SK-N-SH treated with all-trans-retinoic acid at 6 μM for 48 hours (cell line): ENCODE results near the gene KLHDC7A.

Source experiments
- ATAC-seq: fragments of 200-7000 bp; cut with Tn5 transposase; 3 replicates; pipeline ENCODE4 v1.9.1; 2020; ENCODE audit warnings: mild to moderate bottlenecking, moderate library complexity
- ARNTL ChIP-seq: fragments of 450-650 bp; formaldehyde crosslinking; IDR thresholded peaks from 2 replicates; pipeline ENCODE4 v1.5.0; 2020; ENCODE audit warnings: low read depth, mild to moderate bottlenecking, moderate library complexity, borderline replicate concordance
- BACH2 ChIP-seq: fragments of 250-450 bp; sonication (Bioruptor Pico); IDR thresholded peaks from 2 replicates; pipeline ENCODE4 v1.9.0; 2021; ENCODE audit warnings: mild to moderate bottlenecking, borderline replicate concordance
- CSDC2 ChIP-seq: fragments of 250-450 bp; sonication (Bioruptor Pico); IDR thresholded peaks from 2 replicates; pipeline ENCODE4 v1.5.0; 2020; ENCODE audit warnings: mild to moderate bottlenecking, moderate library complexity
- ESRRG ChIP-seq: fragments of 250-450 bp; sonication (Bioruptor Pico); IDR thresholded peaks from 2 replicates; pipeline ENCODE4 v1.6.1; 2021; ENCODE audit warnings: mild to moderate bottlenecking
- GLIS3 ChIP-seq: fragments of 250-450 bp; sonication (Bioruptor Pico); IDR thresholded peaks from 2 replicates; pipeline ENCODE4 v1.5.0; 2020; ENCODE audit warnings: mild to moderate bottlenecking, moderate library complexity
- ISL1 ChIP-seq: fragments of 250-450 bp; sonication (Bioruptor Pico); IDR thresholded peaks from 2 replicates; pipeline ENCODE4 v2.1.2; 2022; ENCODE audit warnings: mild to moderate bottlenecking, moderate library complexity
- OSR1 ChIP-seq: fragments of 250-450 bp; sonication (Bioruptor Pico); IDR thresholded peaks from 2 replicates; pipeline ENCODE4 v1.8.0; 2022; ENCODE audit warnings: moderate library complexity, mild to moderate bottlenecking, inconsistent platforms
- PPARA ChIP-seq: fragments of 250-450 bp; sonication (Bioruptor Pico); IDR thresholded peaks from 2 replicates; pipeline ENCODE4 v1.5.0; 2020; ENCODE audit warnings: mild to moderate bottlenecking, borderline replicate concordance
- RARB ChIP-seq: fragments of 250-450 bp; sonication (Bioruptor Pico); IDR thresholded peaks from 2 replicates; pipeline ENCODE4 v1.8.0; 2021; ENCODE audit warnings: mild to moderate bottlenecking, moderate library complexity
- SNAI2 ChIP-seq: fragments of 250-450 bp; sonication (Bioruptor Pico); IDR thresholded peaks from 2 replicates; pipeline ENCODE4 v1.5.0; 2020; ENCODE audit warnings: mild to moderate bottlenecking, moderate library complexity
- TCF4 ChIP-seq: fragments of 250-450 bp; sonication (Bioruptor Pico); IDR thresholded peaks from 2 replicates; pipeline ENCODE4 v1.8.0; 2021; ENCODE audit warnings: mild to moderate bottlenecking, moderate library complexity, borderline replicate concordance
- ZC3H10 ChIP-seq: fragments of 250-450 bp; sonication (Bioruptor Pico); IDR thresholded peaks from 2 replicates; pipeline ENCODE4 v1.5.1; 2021; ENCODE audit warnings: mild to moderate bottlenecking, moderate library complexity
- ZFP3 ChIP-seq: fragments of 250-450 bp; sonication (Bioruptor Pico); IDR thresholded peaks from 2 replicates; pipeline ENCODE4 v1.5.0; 2020; ENCODE audit warnings: mild to moderate bottlenecking, moderate library complexity
- ZFP30 ChIP-seq: fragments of 450-650 bp; formaldehyde crosslinking; IDR thresholded peaks from 2 replicates; pipeline ENCODE4 v1.5.0; 2022; ENCODE audit warnings: mild to moderate bottlenecking, moderate library complexity
- ZNF565 ChIP-seq: fragments of 450-650 bp; formaldehyde crosslinking; conservative IDR thresholded peaks from 2 replicates; pipeline ENCODE4 v1.5.0; 2020; ENCODE audit warnings: low read depth, mild to moderate bottlenecking, moderate library complexity
- ZNF70 ChIP-seq: fragments of 450-650 bp; formaldehyde crosslinking; IDR thresholded peaks from 2 replicates; pipeline ENCODE4 v1.5.0; 2020; ENCODE audit warnings: mild to moderate bottlenecking, moderate library complexity
- TF ChIP-seq, protein P1 (sequence below): fragments of 250-450 bp; sonication (Bioruptor Pico); IDR thresholded peaks from 2 replicates; pipeline ENCODE4 v1.5.0; 2020; ENCODE audit warnings: mild to moderate bottlenecking, moderate library complexity
- TF ChIP-seq, protein P2 (sequence below): fragments of 250-450 bp; sonication (Bioruptor Pico); IDR thresholded peaks from 2 replicates; pipeline ENCODE4 v1.5.1; 2020; ENCODE audit warnings: low read depth, mild to moderate bottlenecking, moderate library complexity
- TF ChIP-seq, protein P3 (sequence below): fragments of 250-450 bp; sonication (Bioruptor Pico); IDR thresholded peaks from 2 replicates; pipeline ENCODE4 v1.5.1; 2021; ENCODE audit warnings: mild to moderate bottlenecking, moderate library complexity
- TF ChIP-seq, protein P4 (sequence below): fragments of 250-450 bp; sonication (Bioruptor Pico); IDR thresholded peaks from 2 replicates; pipeline ENCODE4 v1.8.0; 2020; ENCODE audit warnings: mild to moderate bottlenecking, moderate library complexity, borderline replicate concordance

KLHDC7A gene

DNA sequence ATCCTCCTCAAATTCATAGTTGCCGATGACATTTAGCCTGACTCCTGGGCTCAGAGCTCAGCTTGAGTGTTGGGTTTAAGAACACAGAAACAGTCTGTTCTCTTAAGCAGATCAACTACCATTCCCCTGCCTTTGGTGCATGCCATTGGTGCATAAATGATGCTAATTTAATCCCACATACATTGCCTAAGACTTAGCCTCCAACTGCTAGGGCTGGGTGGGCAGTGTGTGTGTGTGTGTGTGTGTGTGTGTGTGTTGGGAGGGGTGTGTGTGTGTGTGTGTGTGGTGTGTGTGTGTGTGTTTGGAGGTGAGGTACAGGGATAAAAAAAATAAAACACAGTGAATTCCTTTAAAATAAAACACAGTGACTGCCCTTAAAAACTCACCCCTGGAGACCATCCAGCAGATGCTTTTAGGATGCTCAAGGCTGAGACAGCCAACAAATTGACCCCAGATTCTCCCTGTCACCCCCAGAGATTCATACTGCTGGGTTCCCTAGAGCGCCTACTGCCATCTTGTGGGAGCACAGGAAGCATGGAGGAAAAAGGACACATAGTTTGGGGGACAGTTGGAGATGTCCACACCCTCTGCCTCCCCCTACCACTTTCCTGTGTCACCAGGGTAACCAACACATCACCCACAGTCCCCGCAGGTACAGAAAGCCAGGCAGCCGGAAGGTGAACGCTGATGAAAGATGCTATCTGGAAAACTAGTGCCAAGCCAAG, 30.6 kb downstream of the KLHDC7A start:
- TF ChIP-seq SNAI2 (CRISPR knock-in tag) = no peak
- TF ChIP-seq ZNF565 (CRISPR knock-in tag) = no peak
- TF ChIP-seq, protein P1, sequence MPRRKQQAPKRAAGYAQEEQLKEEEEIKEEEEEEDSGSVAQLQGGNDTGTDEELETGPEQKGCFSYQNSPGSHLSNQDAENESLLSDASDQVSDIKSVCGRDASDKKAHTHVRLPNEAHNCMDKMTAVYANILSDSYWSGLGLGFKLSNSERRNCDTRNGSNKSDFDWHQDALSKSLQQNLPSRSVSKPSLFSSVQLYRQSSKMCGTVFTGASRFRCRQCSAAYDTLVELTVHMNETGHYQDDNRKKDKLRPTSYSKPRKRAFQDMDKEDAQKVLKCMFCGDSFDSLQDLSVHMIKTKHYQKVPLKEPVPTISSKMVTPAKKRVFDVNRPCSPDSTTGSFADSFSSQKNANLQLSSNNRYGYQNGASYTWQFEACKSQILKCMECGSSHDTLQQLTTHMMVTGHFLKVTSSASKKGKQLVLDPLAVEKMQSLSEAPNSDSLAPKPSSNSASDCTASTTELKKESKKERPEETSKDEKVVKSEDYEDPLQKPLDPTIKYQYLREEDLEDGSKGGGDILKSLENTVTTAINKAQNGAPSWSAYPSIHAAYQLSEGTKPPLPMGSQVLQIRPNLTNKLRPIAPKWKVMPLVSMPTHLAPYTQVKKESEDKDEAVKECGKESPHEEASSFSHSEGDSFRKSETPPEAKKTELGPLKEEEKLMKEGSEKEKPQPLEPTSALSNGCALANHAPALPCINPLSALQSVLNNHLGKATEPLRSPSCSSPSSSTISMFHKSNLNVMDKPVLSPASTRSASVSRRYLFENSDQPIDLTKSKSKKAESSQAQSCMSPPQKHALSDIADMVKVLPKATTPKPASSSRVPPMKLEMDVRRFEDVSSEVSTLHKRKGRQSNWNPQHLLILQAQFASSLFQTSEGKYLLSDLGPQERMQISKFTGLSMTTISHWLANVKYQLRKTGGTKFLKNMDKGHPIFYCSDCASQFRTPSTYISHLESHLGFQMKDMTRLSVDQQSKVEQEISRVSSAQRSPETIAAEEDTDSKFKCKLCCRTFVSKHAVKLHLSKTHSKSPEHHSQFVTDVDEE (CRISPR knock-in tag) = no peak
- no peak for TF ChIP-seq ARNTL (CRISPR knock-in tag)
- TF ChIP-seq GLIS3 (CRISPR knock-in tag) = no peak
- no peak for TF ChIP-seq PPARA (CRISPR knock-in tag)
- no peak for TF ChIP-seq ZNF70
- TF ChIP-seq, protein P2, sequence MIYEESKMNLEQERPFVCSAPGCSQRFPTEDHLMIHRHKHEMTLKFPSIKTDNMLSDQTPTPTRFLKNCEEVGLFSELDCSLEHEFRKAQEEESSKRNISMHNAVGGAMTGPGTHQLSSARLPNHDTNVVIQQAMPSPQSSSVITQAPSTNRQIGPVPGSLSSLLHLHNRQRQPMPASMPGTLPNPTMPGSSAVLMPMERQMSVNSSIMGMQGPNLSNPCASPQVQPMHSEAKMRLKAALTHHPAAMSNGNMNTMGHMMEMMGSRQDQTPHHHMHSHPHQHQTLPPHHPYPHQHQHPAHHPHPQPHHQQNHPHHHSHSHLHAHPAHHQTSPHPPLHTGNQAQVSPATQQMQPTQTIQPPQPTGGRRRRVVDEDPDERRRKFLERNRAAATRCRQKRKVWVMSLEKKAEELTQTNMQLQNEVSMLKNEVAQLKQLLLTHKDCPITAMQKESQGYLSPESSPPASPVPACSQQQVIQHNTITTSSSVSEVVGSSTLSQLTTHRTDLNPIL (CRISPR knock-in tag) = no peak
- TF ChIP-seq RARB (CRISPR knock-in tag) = no peak
- TF ChIP-seq, protein P3, sequence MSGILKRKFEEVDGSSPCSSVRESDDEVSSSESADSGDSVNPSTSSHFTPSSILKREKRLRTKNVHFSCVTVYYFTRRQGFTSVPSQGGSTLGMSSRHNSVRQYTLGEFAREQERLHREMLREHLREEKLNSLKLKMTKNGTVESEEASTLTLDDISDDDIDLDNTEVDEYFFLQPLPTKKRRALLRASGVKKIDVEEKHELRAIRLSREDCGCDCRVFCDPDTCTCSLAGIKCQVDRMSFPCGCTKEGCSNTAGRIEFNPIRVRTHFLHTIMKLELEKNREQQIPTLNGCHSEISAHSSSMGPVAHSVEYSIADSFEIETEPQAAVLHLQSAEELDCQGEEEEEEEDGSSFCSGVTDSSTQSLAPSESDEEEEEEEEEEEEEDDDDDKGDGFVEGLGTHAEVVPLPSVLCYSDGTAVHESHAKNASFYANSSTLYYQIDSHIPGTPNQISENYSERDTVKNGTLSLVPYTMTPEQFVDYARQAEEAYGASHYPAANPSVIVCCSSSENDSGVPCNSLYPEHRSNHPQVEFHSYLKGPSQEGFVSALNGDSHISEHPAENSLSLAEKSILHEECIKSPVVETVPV = no peak
- no peak for TF ChIP-seq TCF4
- no peak for TF ChIP-seq ZFP30
- no peak for TF ChIP-seq ZC3H10
- no peak for TF ChIP-seq ZFP3
- TF ChIP-seq BACH2 = no peak
- TF ChIP-seq ESRRG (CRISPR knock-in tag) = no peak
- TF ChIP-seq, protein P4, sequence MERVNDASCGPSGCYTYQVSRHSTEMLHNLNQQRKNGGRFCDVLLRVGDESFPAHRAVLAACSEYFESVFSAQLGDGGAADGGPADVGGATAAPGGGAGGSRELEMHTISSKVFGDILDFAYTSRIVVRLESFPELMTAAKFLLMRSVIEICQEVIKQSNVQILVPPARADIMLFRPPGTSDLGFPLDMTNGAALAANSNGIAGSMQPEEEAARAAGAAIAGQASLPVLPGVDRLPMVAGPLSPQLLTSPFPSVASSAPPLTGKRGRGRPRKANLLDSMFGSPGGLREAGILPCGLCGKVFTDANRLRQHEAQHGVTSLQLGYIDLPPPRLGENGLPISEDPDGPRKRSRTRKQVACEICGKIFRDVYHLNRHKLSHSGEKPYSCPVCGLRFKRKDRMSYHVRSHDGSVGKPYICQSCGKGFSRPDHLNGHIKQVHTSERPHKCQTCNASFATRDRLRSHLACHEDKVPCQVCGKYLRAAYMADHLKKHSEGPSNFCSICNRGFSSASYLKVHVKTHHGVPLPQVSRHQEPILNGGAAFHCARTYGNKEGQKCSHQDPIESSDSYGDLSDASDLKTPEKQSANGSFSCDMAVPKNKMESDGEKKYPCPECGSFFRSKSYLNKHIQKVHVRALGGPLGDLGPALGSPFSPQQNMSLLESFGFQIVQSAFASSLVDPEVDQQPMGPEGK (CRISPR knock-in tag) = no peak
- TF ChIP-seq OSR1 (CRISPR knock-in tag) = no peak
- no peak for ATAC-seq

- ATAC-seq = no peak
- no peak for TF ChIP-seq CSDC2 (CRISPR knock-in tag)
- TF ChIP-seq ARNTL (CRISPR knock-in tag) = no peak
- TF ChIP-seq, protein P2 (CRISPR knock-in tag) = no peak
- no peak for TF ChIP-seq TCF4
- no peak for TF ChIP-seq GLIS3 (CRISPR knock-in tag)
- TF ChIP-seq BACH2 = no peak
- no peak for TF ChIP-seq ZFP30
- TF ChIP-seq, protein P3 = no peak
- TF ChIP-seq ZNF70 = no peak
- no peak for TF ChIP-seq ESRRG (CRISPR knock-in tag)
- TF ChIP-seq PPARA (CRISPR knock-in tag) = no peak
- TF ChIP-seq, all 23 proteins: peak for 0
Observed at GRCh38 chr1:18511874-18512150, 31.1 kb downstream of the KLHDC7A start.

DNA sequence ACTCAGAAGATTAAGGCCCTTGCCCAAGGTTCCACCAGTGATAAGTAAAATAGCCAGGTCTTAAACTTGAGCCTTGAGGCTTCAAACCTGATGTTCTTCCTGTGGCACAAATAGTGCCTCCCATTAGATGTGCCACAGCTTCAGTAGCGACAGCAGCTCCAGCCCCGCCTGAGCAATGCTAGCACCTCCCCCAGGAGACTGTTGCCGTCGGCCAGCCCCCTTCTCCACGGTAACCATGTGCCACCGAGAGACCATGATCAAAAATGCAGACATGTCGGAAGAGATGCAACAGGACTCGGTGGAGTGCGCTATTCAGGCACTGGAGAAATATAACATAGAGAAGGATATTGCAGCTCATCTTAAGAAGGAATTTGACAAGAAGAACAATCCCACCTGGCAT, 32.2 kb downstream of the KLHDC7A start:
- no peak for ATAC-seq
- TF ChIP-seq ISL1 (no peak), ZNF70 (no peak)
